Lung (tissue), 12 donors: Measurements from ENCODE around the gene NENF. TPM values are rescaled to one million over a fixed set of nuclear protein-coding genes. Genes with fewer than 3 reads are reported as not detected.

Experiments used
- ATAC-seq: fragments of 200-7000 bp; cut with Tn5 transposase; one replicate; pipeline ENCODE4 v1.9.1; 2020; ENCODE audit warnings: moderate number of reproducible peaks; ENCODE audit not compliant: insufficient read depth, low FRiP score
- DNase-seq, 3 donors: peaks; one replicate each; pipeline ENCODE4 v3.0.0-alpha.2; 2013 to 2017
- H3K27ac ChIP-seq, 2 donors: one replicate each; pipeline ENCODE4 v1.5.1; 2013; ENCODE audit warnings: mild to moderate bottlenecking in 2 of 2, moderate library complexity in 2 of 2, control low read depth in 1 of 2, inconsistent platforms in 1 of 2, low read depth in 1 of 2, low read length in 1 of 2
- H3K27me3 ChIP-seq, 3 donors: one replicate each; pipeline ENCODE4 v1.5.1; 2013; ENCODE audit warnings: low read length in 2 of 3; ENCODE audit not compliant: control insufficient read depth in 3 of 3, insufficient read depth in 3 of 3
- H3K36me3 ChIP-seq, 4 donors: one replicate each; pipeline ENCODE4 v1.5.1; 2013; ENCODE audit warnings: low read length in 4 of 4, mild to moderate bottlenecking in 1 of 4, moderate library complexity in 1 of 4; ENCODE audit not compliant: control insufficient read depth in 4 of 4, insufficient read depth in 4 of 4
- H3K4me1 ChIP-seq, 5 donors: one replicate each; pipeline ENCODE4 v1.5.1; 2013; ENCODE audit warnings: low read length in 5 of 5, mild to moderate bottlenecking in 2 of 5, moderate library complexity in 1 of 5; ENCODE audit not compliant: control insufficient read depth in 5 of 5, insufficient read depth in 5 of 5
- H3K4me3 ChIP-seq: one replicate; pipeline ENCODE4 v1.5.1; 2013; ENCODE audit warnings: mild to moderate bottlenecking, control low read depth, moderate library complexity
- H3K9ac ChIP-seq, 2 donors: one replicate each; pipeline ENCODE4 v1.5.1; 2013; ENCODE audit warnings: low read length in 2 of 2, control low read depth in 1 of 2; ENCODE audit not compliant: insufficient read depth in 1 of 2
- H3K9me3 ChIP-seq, 4 donors: one replicate each; pipeline ENCODE4 v1.5.1; 2013; ENCODE audit warnings: low read length in 3 of 4, mild to moderate bottlenecking in 1 of 4, moderate library complexity in 1 of 4; ENCODE audit not compliant: control insufficient read depth in 4 of 4, insufficient read depth in 3 of 4
- CTCF ChIP-seq: IDR thresholded peaks from 2 replicates; pipeline ENCODE4 v1.5.1; 2012; ENCODE audit warnings: mild to moderate bottlenecking; ENCODE audit errors: control extremely low read depth, extremely low read depth
- WGBS, 2 donors: extraction: QIAGEN DNeasy Blood & Tissue Kit; methylation state at CpG; one replicate each; pipeline ENCODE4 v1.1.7; 2013; 5-methylcytosine and 5-hydroxymethylcytosine counted together
- polyA plus RNA-seq, 2 donors: library from polyadenylated mRNA; stranded (reverse); fragments of 200-250 nt; gene quantifications; one replicate each; pipeline ENCODE4 v1.2.1, GENCODE V29; 2013
- total RNA-seq, 2 donors: library from RNA; depleted of rRNA in 1 of 2; stranded (reverse); fragments of >200 nt in 1 of 2; gene quantifications; one replicate each; pipeline ENCODE4 v1.2.1, GENCODE V29; 2014 to 2021
- donor health status: control.
- donor health status: control.
- donor health status: Bipolar disorder and iron deficiency.
- donor health status: healthy.
- donor health status: DM: yes; HTN: yes; CAD: no.

The NENF gene
- total and polyA plus RNA-seq, 4 donors: 27.1 to 94.7 (median 43.5) TPM

GRCh38 chr1:212486619-212486975 lies 53.9 kb downstream of the NENF start:
- WGBS, 2 donors: 89 to 92% methylated on average over 4 of the region's 4 CpGs
- Histone ChIP-seq H3K4me1 (peaks cover 0 to 11% (median 0%) of the 10 kb centered on the region in 5 donors), H3K36me3 (no peaks in the 10 kb centered on the region), H3K27me3 (no peaks in the 10 kb centered on the region), H3K9ac (no peak overlapping the region), H3K9me3 (no peaks in the 10 kb centered on the region), H3K4me3 (no peak overlapping the region), H3K27ac (no peak overlapping the region)
- DNase-seq (no peak), ATAC-seq (no peak)
- TF ChIP-seq CTCF: no peak

GRCh38 chr1:212487286-212487685 lies 54.6 kb downstream of the NENF start:
- no peaks in the 10 kb centered on the region for H3K27me3 ChIP-seq
- H3K9ac ChIP-seq: no peak overlapping the region
- no peak for TF ChIP-seq CTCF
- peaks cover 0 to 7% (median 0%) of the 10 kb centered on the region in 5 donors for H3K4me1 ChIP-seq
- DNase-seq (no peak), ATAC-seq (no peak)
- 93 to 100% methylated on average over 2 of the region's 2 CpGs for WGBS, 2 donors
- H3K36me3 ChIP-seq: no peaks in the 10 kb centered on the region
- no peak overlapping the region for H3K4me3 ChIP-seq
- H3K27ac ChIP-seq: no peak overlapping the region
- H3K9me3 ChIP-seq: no peaks in the 10 kb centered on the region

- no peaks in the 10 kb centered on the region for H3K36me3 ChIP-seq
- H3K27me3 ChIP-seq: no peaks in the 10 kb centered on the region
- DNase-seq (no peak), ATAC-seq (no peak)
- WGBS, 2 donors: 88 to 90% methylated on average over 7 of the region's 7 CpGs
- no peak overlapping the region for H3K9ac ChIP-seq
- H3K9me3 ChIP-seq: no peaks in the 10 kb centered on the region
- H3K4me1 ChIP-seq: peaks cover 0 to 5% (median 0%) of the 10 kb centered on the region in 5 donors
- TF ChIP-seq CTCF: no peak
- H3K4me3 ChIP-seq: no peak overlapping the region
- peak overlapping the region in 1 of 2 donors; percentile 54 for H3K27ac ChIP-seq
Observed at GRCh38 chr1:212487774-212488435, 55.2 kb downstream of the NENF start.
